ENCODE measurements around the gene CRACR2B.
A peak's percentile ranks its signal among the peaks of the same experiment; 100 is the strongest.

CRACR2B gene

DNA sequence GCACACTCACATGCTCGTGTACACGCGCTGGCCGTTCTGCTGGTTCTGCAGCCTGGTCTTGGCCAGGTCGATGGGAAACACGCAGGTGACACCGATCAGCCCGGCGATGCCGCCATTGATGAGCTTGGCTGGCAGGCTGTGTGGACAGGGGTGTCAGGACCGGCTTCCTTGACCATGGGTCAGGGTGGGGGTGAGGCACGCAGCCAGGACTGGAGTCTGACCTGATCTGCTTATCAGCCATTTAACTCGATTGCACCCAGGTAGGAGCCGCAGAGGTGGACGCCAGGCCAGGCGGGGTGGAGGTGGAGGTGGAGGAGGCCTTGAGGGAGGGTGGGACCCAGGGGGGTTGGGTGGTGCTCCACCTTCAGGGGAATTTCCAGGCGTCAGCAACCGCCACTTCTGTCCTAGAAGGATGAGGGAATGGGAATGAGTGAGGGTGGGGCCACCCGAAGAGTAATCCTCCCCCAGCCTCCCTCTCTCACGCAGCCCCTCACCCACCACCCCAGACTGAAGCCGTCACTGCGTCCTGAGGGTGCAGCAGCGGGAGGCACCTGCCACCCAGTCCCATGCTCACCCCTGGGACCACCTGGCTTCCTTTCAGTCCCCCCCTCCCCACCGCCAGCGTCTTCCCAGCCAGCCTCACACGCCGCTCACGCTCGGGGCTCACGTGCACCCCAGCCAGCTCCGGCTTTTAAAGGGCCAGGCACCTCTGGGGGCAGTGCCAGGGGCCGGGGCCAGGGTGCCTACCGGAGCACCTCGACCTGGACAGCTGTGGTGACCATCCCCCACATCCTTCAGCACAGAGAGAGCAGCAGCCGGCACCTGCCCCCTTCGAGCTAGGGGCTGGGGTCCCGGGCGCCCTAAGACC is 32.7 kb upstream of the CRACR2B start:
- no peak overlapping the region for H3K4me3 ChIP-seq (ENCODE audit: low read depth, low read length)

DNA sequence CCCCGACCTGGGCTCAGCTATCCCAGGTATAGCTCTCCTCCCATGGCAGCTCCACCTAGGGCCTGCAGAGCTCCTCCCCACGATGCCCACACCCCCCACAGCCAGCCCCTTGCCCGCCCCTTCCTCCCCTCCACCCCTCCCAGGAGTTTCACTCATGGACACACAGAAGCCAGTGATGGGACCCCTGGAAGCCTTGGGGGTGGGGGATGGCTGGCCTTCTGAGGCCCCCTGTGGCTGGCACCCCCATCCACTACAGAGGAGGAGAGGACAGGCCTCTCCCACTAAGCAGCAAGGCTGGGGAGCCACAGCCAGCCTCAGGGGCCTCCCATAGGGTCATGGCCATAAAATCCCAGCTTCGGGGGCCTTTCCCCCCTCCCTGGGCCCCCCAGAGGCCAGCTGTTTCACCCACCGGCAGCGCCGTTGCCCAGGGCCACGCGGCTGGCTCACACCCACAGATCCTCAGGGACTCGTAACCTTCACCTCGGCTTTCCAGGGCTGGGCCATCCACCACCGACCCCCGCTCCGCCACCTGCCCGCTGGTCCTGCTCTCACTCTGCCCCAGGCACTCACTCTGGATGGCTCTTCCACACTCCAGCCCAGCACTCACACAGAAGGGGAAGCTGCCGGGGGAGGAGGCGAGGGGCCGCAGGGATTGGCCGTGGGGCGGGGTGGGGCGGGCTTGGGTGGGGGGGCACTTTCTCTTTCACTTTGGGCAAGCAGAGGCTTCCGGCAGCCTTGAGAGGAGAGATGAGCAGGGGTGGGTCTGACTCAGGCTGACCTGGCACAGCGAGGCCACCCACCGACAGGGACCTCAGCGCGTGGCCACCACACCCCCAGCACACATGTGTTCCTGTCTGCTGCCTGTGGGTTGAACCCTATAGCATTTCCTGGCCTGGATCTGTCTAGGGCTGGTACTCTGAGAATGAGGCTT is 31.8 kb upstream of the CRACR2B start:
- no peak overlapping the region for H3K4me3 ChIP-seq (ENCODE audit: low read depth, low read length)

DNA sequence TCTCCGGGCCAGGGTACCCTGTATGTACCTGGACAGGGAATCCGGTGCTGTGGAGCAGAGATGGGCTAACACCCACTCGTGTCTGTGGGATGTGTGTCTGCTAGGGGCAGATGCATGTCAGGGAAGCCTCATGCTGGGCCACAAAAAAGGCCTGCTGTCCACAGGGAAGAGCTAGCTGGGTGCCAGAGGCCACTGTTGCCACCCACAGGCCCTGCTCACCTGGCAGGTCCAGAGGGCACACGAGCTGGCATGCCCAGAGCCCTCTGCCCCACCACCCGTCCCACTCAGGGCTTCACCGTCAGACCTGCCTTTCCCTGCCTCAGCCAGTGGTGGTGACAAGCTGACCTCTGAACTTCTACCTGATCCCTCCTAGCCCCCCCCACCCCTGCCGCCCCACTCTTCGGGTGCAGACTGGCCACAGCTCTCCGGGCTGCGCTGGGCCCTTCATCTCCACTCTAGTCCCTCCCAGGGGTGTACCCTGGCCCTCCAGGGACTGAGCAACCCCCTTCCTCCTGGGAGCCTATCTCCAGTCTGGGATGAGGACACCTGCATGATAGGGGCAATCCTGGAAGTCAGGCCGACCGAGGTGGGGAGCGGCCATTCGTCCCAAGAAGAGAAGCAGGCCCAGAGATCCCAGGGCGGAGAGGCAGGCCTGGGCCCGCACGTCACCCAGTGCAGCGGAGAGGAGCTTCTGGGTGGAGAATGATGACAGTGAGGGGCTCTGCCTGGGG is 31.0 kb upstream of the CRACR2B start:
- peak overlapping the region; percentile 87 for H3K4me3 ChIP-seq (ENCODE audit: low read depth, low read length)

DNA sequence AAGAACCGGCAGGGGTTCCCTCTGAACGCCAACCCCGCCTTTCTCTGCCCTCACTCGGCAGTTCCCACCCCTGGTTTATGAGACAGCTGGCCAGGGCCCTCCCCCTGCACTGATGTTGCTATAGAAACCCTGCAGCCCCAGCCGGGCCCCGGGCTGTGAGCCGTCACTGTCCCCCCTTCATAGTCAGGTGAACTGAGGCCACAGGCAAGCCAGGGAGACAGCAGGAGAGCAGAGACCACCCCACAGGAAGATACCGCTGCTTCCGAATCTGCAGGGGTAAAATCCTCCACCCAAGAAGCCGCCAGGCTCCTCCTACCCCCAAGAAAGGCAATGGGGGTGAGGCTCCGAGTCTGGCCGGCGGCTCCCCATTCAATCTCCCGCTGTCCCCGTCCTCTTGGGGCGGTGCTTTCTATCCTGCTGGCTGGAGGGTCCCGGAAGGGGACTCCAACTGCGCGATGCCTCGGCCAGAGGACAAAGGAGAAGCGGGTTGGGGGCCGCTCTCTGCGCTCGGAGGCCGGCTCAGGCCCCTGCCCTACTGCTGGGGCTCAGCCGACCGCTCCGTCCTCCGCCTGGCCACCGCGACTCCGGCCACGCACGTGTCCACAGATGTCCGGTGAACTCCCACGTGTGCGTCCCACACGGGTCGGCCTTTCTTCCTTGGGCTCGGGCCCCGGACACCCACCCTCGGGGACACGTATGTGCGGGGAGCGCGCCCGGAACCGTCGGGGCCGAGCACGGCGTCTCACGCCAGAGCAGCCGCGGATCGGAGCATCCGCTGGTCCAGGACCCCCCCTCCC is 30.2 kb upstream of the CRACR2B start:
- peak overlapping the region; percentile 87 for H3K4me3 ChIP-seq (ENCODE audit: low read depth, low read length)

DNA sequence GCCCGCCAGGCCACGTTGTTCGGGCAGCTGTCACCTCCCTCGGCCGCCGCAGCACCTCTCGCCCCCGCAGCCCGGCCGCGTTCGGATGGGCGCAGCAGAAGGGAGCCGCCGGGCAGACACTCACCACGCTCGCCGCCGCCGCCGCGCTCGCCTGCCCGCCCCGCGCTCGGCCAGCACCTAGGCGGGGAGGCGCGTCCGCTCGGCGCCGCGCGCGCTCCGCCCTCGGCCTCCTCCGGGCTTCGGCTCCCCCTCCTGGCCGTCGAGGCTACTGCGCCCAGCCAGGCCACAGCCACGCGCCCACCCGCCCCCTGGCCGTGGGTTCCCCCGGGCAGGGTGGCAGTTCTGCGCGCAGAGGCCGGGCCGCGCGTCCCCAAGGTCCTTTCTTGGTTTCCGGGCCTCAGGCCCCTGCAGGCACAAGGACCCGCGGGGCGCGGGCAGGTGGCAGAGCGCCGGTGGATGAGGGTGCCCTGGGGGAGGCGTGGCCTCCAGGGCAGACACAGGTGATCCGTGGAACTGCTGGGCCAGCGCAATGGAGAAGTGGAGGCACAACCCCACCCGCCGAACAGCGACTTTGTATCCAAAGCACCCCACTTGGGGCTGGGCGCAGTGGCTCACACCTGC is 29.5 kb upstream of the CRACR2B start, which contains the start of gene SLC25A22:
Gene SLC25A22 (minus strand): TSS at position 189 of the 621 bp plus-strand sequence. CDS start 3,275 bp downstream, outside the sequence.
- H3K4me3 ChIP-seq (ENCODE audit: low read depth, low read length): peak within 1 kb of the TSS; percentile 87

DNA sequence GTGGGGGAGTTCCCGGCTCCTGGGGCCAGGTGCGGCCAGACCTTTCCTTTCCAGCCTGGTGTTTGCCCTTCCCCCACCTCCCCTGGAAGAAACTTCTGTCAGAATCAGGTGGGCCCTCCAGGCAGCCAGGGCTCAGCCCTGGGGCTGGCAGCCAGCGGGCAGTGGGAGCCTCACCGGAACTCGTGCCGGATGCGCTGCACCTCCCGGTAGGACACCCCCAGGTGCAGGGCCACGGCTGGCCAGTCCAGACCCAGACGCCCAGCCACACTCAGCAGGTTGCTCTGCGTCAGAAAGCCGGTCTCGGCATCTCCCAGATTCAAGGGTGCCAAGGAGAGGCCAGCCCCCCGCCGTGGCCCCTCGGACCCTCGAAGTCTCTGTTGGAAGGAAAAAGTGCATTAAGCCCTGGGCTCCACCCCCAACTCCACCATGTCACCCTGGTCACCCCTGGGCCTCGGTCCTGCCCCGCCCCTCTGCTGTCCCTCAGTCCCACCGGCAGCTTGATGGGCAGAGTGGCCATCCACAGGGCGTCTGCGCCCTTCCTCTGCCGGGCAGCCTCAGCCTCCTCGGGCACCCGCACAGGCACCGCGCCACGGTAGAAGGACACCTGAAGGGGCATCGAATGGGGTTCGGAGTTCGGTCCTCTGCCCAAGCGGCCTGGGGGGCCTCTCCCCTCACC is 27.9 kb upstream of the CRACR2B start:
- no peak overlapping the region for H3K4me3 ChIP-seq (ENCODE audit: low read depth, low read length)

DNA sequence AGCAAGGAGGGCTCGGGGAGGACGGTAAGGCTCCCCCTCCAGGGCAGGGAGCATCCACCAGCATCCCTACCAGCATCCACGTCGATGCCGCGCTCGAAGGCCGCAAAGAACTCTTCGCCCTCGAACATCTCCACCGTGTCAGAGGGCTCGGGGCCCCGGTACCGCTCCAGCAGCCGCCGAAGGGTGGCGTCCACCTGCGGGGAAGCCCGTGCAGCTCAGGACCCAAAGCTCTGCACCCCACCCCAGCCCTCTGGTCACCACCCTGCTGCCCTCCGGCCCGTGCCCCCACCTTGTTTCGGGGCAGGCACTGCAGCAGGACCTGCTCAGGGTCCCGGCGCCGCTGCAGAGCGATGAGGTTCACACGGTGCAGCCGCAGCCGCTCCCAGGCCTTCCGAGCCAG is 27.2 kb upstream of the CRACR2B start:
- H3K4me3 ChIP-seq (ENCODE audit: low read depth, low read length): no peak overlapping the region

DNA sequence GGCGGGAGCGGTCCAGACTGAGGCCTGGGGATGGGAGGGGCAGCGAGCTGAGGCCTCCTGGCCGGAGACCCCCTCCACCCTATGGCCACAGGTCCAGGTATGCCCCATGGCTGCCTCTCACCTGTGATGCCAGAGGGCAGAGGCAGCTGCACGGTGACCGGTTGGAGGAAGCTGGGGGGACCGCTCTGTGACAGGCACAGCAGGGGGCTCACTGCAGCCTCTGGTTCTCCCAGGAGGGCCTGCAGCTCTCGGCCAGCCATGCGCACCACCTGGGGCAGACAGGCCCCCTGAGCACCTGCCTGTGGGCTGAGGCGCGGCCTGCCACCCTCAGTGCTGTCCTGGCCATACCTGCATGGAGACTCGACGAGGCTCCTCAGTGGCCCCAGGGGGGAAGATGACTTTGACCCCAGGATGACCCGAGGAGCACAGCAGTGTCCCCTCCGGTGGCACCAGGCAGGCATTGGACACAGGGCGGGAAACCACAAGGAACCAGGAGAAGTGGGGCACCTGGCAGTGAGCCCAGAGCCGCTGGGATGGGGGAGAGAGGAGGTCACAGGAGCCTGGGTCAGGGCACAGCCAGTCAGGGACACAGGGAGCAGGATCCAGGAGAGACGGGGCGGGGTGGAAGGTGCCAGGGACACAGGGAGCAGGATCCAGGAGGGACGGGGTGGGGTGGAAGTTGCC is 26.5 kb upstream of the CRACR2B start:
- no peak overlapping the region for H3K4me3 ChIP-seq (ENCODE audit: low read depth, low read length)

DNA sequence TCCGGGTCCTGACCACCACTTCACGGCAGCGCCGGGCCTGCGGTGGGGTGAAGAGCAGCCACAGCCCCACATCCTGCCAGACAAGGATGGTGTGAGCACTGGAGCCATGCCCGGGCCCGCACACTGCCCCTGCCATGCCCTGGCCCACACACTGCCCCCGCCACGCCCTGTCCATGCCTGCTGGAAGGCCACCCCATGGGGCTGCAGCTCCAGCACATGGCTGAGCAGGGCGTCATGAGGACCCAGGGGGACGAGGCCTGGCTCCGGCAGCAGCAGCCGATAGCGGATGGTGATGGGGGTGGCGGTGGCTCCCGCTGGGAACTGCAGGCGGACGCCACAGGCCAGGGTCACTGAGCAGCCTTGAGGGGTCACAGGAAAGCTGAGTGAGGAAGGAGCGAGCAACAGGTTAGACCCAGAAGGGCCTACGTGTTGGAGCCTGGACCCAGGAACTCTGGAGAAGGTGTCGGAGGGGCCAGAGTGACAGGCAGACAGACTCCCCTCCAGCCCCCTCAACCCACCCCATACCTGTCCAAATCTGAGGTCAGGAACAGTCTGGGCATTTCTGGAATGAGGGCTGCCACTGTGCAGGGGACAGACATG is 25.6 kb upstream of the CRACR2B start:
- H3K4me3 ChIP-seq (ENCODE audit: low read depth, low read length): no peak overlapping the region

DNA sequence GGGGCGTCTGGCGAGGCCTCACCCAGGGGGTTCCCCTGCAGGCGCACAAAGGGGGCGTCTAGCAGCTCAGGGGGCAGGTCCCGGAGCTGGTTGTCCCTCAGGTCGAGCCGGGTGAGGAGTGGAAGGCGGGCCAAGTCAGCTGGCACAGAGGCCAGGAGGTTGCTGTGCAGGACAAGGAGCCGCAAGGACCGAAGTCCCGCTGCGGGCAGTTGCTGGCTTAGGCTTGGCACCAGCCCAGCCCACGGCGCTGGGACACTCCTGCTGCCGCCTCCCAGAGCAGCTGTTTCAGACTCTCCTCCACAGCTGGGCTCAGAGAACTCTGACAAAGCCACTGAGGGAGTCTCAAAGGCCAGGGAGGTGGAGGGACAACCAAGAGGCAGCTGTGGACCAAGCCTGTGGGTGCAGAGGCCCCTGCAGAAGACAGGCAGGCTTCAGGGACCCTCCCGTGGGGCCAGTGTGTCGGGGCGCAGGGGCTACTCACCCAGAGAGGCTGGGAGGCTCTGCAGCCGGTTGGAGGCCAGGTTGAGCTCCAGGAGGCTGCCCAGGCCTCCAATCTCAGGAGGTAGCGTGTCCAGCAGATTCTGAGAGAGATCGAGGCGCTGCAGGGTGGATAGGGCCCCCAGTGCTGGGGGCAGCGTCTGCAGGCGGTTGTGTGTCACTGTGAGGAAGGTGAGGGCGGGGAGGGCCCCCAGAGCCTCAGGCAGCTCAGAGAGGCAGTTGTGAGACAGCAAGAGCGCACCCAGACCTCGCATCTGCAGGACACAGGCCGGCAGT is 24.8 kb upstream of the CRACR2B start:
- no peak overlapping the region for H3K4me3 ChIP-seq (ENCODE audit: low read depth, low read length)

DNA sequence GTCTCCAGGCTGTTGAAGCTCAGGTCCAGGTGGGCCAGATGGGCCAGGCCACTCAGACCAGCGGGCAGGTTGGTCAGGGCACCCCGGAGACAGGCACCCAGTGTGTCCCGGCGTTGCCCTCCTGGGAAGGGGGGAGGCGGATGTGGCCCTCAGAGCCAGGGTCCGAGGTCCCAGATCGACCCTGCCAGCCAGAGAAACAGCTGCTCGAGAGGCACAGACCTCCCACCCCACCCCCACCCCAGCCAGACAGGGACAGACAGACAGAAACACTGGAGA is 24.3 kb upstream of the CRACR2B start:
- no peak overlapping the region for H3K4me3 ChIP-seq (ENCODE audit: low read depth, low read length)

DNA sequence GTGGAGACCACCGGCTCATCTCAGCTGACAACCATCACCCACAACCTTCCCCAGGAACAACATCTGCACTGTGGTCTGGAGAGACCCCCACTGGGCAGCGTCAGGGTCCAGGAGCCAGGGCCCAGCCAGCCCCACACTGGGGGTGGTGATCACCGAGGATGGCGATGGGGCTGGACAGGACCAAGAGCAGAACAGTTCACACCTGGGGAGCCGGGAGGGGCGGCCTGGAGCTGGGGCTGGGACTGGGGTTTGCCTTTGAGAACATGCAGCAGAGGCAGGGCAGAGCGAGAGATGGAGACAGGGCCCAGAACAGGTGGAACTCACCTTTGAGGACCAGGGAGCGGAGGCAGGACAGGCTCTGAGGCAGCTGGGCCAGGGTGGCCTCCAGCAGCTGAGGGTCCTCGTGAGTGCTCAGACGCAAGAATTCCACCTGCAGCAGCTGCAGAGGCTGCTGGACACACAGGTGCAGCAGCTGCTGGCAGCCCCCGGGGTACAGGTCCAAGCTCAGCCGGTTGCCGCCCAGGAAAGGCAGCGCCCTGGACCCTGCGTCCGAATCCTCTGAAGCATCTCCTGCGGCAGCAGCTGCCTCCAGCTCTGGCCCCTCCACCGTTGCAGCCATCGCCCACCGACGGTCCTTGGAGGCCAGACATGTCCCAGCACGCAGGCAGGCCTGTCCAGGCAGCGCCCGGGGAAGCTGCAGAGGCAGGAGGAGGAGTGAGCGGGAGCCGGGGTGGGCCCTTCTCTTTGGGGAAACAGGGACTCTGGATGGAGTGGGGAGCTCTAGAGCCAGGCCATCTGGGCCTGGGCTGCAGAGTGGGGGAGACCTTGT is 23.7 kb upstream of the CRACR2B start:
- H3K4me3 ChIP-seq (ENCODE audit: low read depth, low read length): peak overlapping the region; percentile 28

DNA sequence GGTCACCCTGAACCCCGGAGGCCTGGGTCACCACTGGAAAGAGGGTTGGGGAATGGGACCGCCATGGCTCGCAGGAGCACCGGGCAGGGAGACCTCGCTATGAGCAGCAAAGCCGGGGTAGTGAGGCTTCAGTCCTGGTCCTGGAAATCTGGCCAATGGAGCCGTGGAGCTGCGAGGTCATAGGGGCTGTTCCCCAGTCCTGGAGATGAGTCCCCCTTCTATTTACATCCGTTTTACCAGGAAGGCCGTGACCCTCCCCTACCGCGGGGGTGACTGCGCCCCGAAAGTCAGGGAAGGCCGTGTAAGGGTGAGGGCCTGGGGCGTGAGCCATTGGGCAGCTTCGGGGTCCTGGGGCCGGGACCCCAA is 23.1 kb upstream of the CRACR2B start:
- H3K4me3 ChIP-seq (ENCODE audit: low read depth, low read length): peak overlapping the region; percentile 28

DNA sequence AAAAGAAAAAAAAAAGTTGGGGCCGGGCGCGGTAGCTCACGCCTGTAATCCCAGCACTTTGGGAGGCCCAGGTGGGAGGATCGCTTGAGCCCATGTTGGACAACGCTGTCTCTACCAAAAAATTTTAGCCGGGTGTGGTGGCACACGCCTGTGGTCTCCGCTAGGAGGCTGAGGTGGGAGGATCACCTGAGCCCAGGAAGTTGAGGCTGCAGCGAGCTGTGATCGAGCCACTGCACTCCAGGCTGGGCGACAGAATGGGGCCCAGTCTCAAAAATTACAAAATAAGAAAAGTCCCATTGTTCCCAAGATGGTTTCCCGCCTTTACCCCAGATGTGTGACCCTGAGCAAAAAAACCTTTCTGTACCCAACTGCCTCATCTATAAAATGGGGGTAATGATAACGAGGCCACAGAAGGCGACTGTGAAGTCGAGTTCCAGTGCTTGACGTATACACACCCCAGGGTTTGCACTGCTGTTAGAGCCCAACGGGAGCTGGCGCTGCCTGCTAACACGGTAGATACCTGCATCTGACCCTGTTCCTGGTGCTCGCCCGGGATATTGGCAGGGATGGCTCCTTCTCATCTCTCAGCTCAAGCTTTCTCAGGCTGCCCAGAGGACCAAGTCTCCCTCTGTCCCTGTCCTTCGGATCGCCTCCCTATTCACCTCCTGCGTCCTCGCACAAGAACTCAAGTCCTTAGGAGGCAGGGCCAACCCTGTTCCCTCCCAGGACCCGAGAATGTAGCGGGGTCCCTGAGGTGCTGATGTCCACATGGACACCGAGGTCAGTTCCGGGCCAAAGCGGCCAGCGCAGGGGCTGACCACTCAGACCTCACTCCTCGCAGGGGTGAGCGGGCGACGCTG is 19.1 kb upstream of the CRACR2B start:
- H3K4me3 ChIP-seq (ENCODE audit: low read depth, low read length): peak overlapping the region; percentile 97

DNA sequence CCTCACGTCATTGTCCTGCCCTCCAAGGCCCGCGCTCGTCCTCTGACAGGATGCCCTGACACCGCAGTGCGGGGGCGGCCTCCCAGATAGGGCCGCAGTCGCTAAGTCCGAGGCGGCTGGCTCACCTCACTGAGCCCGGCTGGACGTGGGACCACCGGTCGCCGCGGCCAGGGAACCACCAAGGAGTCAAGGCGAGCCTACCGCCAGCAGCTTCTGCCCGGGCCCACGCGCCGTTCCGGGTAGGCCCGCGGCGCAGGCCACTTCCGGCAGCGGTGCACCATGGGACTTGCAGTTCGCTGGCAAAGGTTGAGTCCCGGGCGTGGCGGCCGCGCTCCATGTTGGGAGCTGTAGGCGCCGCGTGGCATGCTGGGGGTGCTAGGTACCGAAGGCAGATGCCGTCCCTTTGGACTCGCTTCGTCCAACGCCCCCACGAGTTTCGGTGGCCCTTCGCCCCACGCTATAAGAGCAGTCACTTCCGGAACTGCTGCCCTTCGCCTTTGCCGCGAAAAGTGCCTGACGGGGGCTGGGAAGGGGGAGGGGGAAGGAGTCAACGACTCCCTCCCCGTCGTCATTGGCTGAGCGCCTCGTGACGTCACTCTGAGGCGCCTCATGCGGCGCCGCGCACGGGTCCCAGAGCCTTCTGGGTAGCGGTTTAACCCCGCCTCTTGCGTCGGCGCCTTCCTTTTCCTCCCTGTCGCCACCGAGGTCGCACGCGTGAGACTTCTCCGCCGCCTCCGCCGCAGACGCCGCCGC is 18.3 kb upstream of the CRACR2B start, which contains the start of gene RPLP2:
Gene RPLP2 (plus strand): TSS at position 681 of the 753 bp plus-strand sequence. CDS start 268 bp downstream, outside the sequence.
- H3K4me3 ChIP-seq (ENCODE audit: low read depth, low read length): peak within 1 kb of the TSS; percentile 97

Measured in iPS-11a (cell line).